ENCODE measurements around the gene IRX4.

DNA sequence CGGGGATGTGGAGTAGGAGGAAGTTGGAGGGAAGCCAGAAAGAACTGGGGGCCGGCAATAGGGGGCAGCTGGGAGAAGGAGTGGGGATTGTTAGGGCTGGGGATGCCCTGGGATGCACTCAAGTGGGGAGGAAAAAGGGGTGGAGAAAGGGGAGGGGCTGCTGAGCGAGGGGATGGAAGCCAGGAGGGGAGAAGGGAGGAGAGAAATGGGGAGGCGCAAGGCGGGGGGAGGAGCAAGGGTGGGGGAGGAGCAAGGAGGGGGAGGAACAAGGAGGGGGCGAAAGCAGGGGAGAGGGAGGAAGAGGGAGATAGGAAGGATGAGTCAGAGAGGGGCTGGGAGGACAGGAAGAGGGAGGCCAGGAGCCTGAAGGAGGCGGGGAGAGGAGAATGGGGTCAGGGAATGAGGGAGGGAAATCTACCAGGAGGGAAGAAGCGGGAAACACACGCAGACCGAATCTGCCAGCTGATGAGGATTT is 1.6 kb downstream of the IRX4 start:
- TF ChIP-seq, protein P1, sequence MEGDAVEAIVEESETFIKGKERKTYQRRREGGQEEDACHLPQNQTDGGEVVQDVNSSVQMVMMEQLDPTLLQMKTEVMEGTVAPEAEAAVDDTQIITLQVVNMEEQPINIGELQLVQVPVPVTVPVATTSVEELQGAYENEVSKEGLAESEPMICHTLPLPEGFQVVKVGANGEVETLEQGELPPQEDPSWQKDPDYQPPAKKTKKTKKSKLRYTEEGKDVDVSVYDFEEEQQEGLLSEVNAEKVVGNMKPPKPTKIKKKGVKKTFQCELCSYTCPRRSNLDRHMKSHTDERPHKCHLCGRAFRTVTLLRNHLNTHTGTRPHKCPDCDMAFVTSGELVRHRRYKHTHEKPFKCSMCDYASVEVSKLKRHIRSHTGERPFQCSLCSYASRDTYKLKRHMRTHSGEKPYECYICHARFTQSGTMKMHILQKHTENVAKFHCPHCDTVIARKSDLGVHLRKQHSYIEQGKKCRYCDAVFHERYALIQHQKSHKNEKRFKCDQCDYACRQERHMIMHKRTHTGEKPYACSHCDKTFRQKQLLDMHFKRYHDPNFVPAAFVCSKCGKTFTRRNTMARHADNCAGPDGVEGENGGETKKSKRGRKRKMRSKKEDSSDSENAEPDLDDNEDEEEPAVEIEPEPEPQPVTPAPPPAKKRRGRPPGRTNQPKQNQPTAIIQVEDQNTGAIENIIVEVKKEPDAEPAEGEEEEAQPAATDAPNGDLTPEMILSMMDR (IDR thresholded peaks at IDR 0.05; ENCODE audit: insufficient read depth, low read depth, low read length) = no peak
- TF ChIP-seq EZH2 (IDR thresholded peaks at IDR 0.05; ENCODE audit: insufficient read depth, low read length) = no peak
